ENCODE measurements around the gene CTNNA3. TPM values are rescaled to one million over a fixed set of nuclear protein-coding genes. Genes with fewer than 3 reads are reported as not detected.

The CTNNA3 gene
- total RNA-seq, 1 donor, result not detected

DNA sequence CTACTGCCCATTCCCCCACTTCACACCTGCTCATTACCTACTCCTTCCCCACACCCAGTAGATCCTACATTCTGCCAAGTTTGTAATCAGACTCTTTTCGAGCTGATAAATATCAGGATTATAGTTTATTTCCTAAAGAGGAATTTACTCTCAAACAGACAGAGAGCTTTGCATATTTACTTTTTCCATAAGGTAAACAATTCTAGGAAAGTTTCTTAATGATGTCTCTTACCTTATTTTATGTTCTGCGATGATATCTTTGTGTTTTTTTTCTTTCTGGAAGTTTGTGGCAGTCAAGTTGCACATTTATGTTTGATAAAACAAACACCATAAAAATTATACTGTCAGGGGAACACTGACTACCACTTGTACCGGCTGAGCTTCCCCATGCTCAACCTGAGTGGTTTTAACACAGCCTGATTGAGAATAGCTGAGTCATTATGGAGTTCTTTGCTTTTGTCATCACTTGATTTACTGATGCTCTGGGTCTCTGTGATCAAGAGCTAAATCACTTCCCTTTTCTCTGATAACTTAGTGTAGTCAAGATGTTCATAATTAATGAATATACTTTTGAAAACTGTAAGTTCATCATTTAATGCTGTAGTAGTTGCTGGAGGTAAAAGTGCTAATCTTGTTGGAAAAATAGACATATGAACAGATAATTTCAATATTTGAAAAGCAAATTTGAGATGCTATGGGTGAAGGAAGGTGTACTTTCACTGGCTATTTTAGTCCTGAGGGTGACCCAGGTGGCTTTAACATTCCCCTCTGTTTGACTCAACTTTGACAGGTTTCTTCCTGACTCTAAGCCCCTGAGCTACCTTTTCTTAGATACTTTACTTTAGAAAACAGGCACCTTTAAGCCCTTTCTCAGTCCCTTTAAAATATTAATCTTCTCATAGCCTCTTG is 1804.7 kb downstream of the CTNNA3 start:
- no peak for DNase-seq (ENCODE audit: insufficient read length, low spot score, missing footprints)
- no peak overlapping the region for H3K4me3 ChIP-seq (ENCODE audit: insufficient read depth, low read length)
- TF ChIP-seq, protein P1, sequence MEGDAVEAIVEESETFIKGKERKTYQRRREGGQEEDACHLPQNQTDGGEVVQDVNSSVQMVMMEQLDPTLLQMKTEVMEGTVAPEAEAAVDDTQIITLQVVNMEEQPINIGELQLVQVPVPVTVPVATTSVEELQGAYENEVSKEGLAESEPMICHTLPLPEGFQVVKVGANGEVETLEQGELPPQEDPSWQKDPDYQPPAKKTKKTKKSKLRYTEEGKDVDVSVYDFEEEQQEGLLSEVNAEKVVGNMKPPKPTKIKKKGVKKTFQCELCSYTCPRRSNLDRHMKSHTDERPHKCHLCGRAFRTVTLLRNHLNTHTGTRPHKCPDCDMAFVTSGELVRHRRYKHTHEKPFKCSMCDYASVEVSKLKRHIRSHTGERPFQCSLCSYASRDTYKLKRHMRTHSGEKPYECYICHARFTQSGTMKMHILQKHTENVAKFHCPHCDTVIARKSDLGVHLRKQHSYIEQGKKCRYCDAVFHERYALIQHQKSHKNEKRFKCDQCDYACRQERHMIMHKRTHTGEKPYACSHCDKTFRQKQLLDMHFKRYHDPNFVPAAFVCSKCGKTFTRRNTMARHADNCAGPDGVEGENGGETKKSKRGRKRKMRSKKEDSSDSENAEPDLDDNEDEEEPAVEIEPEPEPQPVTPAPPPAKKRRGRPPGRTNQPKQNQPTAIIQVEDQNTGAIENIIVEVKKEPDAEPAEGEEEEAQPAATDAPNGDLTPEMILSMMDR (IDR thresholded peaks at IDR 0.05; ENCODE audit: extremely low read depth, low read depth, low read length), result no peak
- no peak overlapping the region for H3K4me2 ChIP-seq (ENCODE audit: insufficient read depth, low read length)
- H3K9me3 ChIP-seq (ENCODE audit: low read depth, low read length), result peaks cover 2% of the 10 kb centered on the region
- H3K27me3 ChIP-seq (ENCODE audit: insufficient read depth, low read length), result no peaks in the 10 kb centered on the region
- H4K20me1 ChIP-seq (ENCODE audit: insufficient read depth, low read length), result no peaks in the 10 kb centered on the region
- H2AFZ ChIP-seq (ENCODE audit: low read length), result no peak overlapping the region
- H3K79me2 ChIP-seq (ENCODE audit: insufficient read depth, low read length), result no peaks in the 10 kb centered on the region
- H3K4me1 ChIP-seq (ENCODE audit: insufficient read depth, low read length), result no peaks in the 10 kb centered on the region
- H3K27ac ChIP-seq (ENCODE audit: low read depth, low read length), result no peak overlapping the region
- H3K36me3 ChIP-seq (ENCODE audit: insufficient read depth, low read length), result no peaks in the 10 kb centered on the region

DNA sequence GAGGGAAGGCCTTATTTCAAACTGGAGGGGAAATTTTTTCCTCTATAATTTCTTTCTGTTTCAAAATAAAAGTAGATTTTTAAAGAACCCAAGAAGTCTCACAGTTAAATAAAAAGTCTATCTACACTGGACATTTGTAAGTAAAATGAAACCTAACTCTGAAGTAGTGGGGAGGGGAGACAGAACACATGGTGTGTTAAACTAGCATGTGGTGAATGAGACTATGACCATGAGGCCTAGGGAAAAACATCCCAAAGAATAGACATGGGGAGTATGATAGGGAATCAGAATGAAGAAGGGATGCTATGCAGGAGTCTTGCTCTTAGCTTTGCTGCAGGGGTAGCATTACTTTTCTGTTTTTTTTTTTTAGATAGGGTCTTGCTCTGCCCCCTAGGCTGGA is 1831.5 kb downstream of the CTNNA3 start:
- no peaks in the 10 kb centered on the region for H3K9me3 ChIP-seq (ENCODE audit: low read depth, low read length)
- TF ChIP-seq, protein P1 (IDR thresholded peaks at IDR 0.05; ENCODE audit: extremely low read depth, low read depth, low read length), result no peak
- H3K4me1 ChIP-seq (ENCODE audit: insufficient read depth, low read length), result no peaks in the 10 kb centered on the region
- no peak overlapping the region for H2AFZ ChIP-seq (ENCODE audit: low read length)
- H3K79me2 ChIP-seq (ENCODE audit: insufficient read depth, low read length), result no peaks in the 10 kb centered on the region
- no peaks in the 10 kb centered on the region for H3K27me3 ChIP-seq (ENCODE audit: insufficient read depth, low read length)
- H3K27ac ChIP-seq (ENCODE audit: low read depth, low read length), result no peak overlapping the region
- no peak for DNase-seq (ENCODE audit: insufficient read length, low spot score, missing footprints)
- H3K36me3 ChIP-seq (ENCODE audit: insufficient read depth, low read length), result no peaks in the 10 kb centered on the region
- no peaks in the 10 kb centered on the region for H4K20me1 ChIP-seq (ENCODE audit: insufficient read depth, low read length)
- H3K4me2 ChIP-seq (ENCODE audit: insufficient read depth, low read length), result no peak overlapping the region
- H3K4me3 ChIP-seq (ENCODE audit: insufficient read depth, low read length), result no peak overlapping the region

DNA sequence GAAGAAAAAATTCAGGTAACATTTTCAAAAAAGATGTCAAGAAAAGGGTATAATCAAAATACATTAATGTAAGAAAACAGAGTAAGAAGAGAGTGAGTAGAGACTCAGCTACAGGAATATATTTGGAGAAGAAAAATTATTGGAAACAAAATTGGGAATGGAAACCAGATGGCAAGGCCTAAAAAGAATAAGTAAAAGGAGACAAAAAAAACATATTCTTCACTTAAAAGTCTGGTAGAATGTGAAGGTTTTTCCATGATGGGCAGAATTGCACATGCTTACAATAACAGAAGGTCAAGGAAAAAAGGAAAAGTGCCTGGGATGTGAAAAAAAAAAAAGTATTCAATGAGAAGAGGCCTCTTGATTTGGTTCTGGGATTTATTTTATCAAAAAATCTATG is 1832.0 kb downstream of the CTNNA3 start:
- no peak overlapping the region for H2AFZ ChIP-seq (ENCODE audit: low read length)
- no peak overlapping the region for H3K4me2 ChIP-seq (ENCODE audit: insufficient read depth, low read length)
- no peaks in the 10 kb centered on the region for H3K27me3 ChIP-seq (ENCODE audit: insufficient read depth, low read length)
- H3K27ac ChIP-seq (ENCODE audit: low read depth, low read length), result no peak overlapping the region
- H3K4me3 ChIP-seq (ENCODE audit: insufficient read depth, low read length), result no peak overlapping the region
- H3K9me3 ChIP-seq (ENCODE audit: low read depth, low read length), result no peaks in the 10 kb centered on the region
- no peaks in the 10 kb centered on the region for H3K4me1 ChIP-seq (ENCODE audit: insufficient read depth, low read length)
- no peak for DNase-seq (ENCODE audit: insufficient read length, low spot score, missing footprints)
- H3K36me3 ChIP-seq (ENCODE audit: insufficient read depth, low read length), result no peaks in the 10 kb centered on the region
- TF ChIP-seq, protein P1 (IDR thresholded peaks at IDR 0.05; ENCODE audit: extremely low read depth, low read depth, low read length), result no peak
- H3K79me2 ChIP-seq (ENCODE audit: insufficient read depth, low read length), result no peaks in the 10 kb centered on the region
- no peaks in the 10 kb centered on the region for H4K20me1 ChIP-seq (ENCODE audit: insufficient read depth, low read length)

Small RNA genes lying within 50 kb of the gene (small RNA-seq; reads per million reads assigned to genes)
- gene AL607023.1 (not detected), gene MIR7151 (not detected)

Other genes with a start within 250 kb of the CTNNA3 start
- gene DNAJC12, start 142.0 kb upstream of the CTNNA3 start, total RNA-seq, result 4.0 and 6.2 TPM in 2 replicates
- 19.9 and 20.3 TPM in 2 replicates for gene SIRT1, start 188.5 kb upstream of the CTNNA3 start, total RNA-seq

All from osteoblast (primary cell).